Activated naive CD4-positive, alpha-beta T cell treated with anti-CD3 and anti-CD28 coated beads, Interleukin-2, amount 50 U/mL, for 16 hours (primary cell): ENCODE data around the gene CTDNEP1.
"Not testable (repeated sequence)": the region's sequence is repeated elsewhere in the genome, so short reads cannot be mapped to it uniquely, and the experiment has no call there.

Experiments used
- DNase-seq: peaks from one replicate; pipeline ENCODE4 v3.0.0-alpha.2; 2020

The CTDNEP1 gene

GRCh38 chr17:7243838-7244237, 7.7 kb downstream of the CTDNEP1 start:
- DNase-seq: not testable (repeated sequence)

GRCh38 chr17:7243453-7243729, 8.1 kb downstream of the CTDNEP1 start:
- DNase-seq: no peak

- peak; percentile 91 for DNase-seq
Observed at GRCh38 chr17:7242717-7243452, 8.6 kb downstream of the CTDNEP1 start.

- peak; percentile 90 for DNase-seq
Observed at GRCh38 chr17:7241783-7242716, 9.5 kb downstream of the CTDNEP1 start, which contains the start of gene GABARAP. GABARAP (minus strand) TSS chr17:7242449; CDS start chr17:7242330, 119 bp downstream.

- no peak for DNase-seq
Observed at GRCh38 chr17:7241090-7241733, 10.3 kb downstream of the CTDNEP1 start.

GRCh38 chr17:7240375-7240774, 11.2 kb downstream of the CTDNEP1 start:
- DNase-seq: no peak

- DNase-seq: peak; percentile 97
Observed at GRCh38 chr17:7239091-7240027, 12.2 kb downstream of the CTDNEP1 start, which contains the start of gene PHF23. PHF23 (minus strand) TSS chr17:7239457; CDS start chr17:7239279, 178 bp downstream.

GRCh38 chr17:7238420-7239090, 13.0 kb downstream of the CTDNEP1 start:
- peak; percentile 44 for DNase-seq

- peak; percentile 86 for DNase-seq
Observed at GRCh38 chr17:7237761-7238419, 13.6 kb downstream of the CTDNEP1 start.

GRCh38 chr17:7237266-7237760, 14.2 kb downstream of the CTDNEP1 start:
- DNase-seq: no peak

- no peak for DNase-seq
Observed at GRCh38 chr17:7236808-7237207, 14.7 kb downstream of the CTDNEP1 start.

- no peak for DNase-seq
Observed at GRCh38 chr17:7235693-7236665, 15.6 kb downstream of the CTDNEP1 start.

GRCh38 chr17:7234083-7234951, 17.2 kb downstream of the CTDNEP1 start, which contains the start of gene DVL2:
DVL2 (minus strand) TSS chr17:7234517; CDS start chr17:7234262, 255 bp downstream.
- peak; percentile 95 for DNase-seq

- DNase-seq: no peak
Observed at GRCh38 chr17:7233701-7234082, 17.8 kb downstream of the CTDNEP1 start.

GRCh38 chr17:7232114-7232513, 19.4 kb downstream of the CTDNEP1 start:
- no peak for DNase-seq

GRCh38 chr17:7229504-7229903, 22.0 kb downstream of the CTDNEP1 start:
- no peak for DNase-seq

GRCh38 chr17:7228920-7229319, 22.6 kb downstream of the CTDNEP1 start:
- DNase-seq: no peak
